Jurkat, Clone E6-1 (cell line): ENCODE data around the gene MRAP.

ENCODE experiments used
- DNase-seq: peaks from one replicate; pipeline ENCODE4 v3.0.0-alpha.2; 2011; ENCODE audit warnings: low read depth, low spot score
- H3K4me3 ChIP-seq: 2 replicates; pipeline ENCODE4 v1.5.1; 2011; ENCODE audit warnings: mild to moderate bottlenecking, low read length, control low read depth, moderate library complexity

The MRAP gene

DNA sequence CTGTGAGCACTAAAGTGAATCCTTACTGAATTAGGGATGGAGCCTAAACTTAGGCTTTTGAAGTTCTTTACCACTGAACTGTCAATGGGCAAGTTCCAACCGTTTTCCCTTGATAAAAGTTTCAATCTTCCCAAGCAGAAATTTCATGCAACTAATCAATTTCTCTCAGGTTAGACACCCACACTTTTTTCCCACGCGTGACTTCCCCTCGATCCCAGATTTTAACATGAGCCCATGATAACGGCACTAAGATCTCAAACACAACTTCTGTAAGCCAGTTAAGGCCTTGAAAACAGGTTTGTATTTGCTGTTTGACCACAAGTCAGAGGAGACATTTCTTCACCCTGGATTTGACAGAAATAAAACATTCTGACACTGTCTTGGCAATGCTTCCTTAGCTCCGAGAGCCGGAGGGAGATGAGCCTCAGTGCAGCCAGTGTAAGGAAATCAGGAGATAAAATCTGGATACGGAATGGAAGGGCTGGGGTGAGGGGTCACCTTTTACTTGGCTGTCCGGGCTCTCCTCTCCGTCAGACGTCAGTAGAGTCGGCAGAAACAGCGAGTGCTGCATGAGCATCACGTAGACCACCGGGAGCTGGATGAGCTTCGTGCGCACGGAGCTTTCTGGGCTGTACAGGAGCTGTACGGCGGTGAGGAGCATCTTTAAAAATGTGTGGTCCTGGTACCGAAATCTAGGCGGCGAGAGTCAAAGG is 39.7 kb downstream of the MRAP start:
- H3K4me3 ChIP-seq = no peak overlapping the region
- no peak for DNase-seq

DNA sequence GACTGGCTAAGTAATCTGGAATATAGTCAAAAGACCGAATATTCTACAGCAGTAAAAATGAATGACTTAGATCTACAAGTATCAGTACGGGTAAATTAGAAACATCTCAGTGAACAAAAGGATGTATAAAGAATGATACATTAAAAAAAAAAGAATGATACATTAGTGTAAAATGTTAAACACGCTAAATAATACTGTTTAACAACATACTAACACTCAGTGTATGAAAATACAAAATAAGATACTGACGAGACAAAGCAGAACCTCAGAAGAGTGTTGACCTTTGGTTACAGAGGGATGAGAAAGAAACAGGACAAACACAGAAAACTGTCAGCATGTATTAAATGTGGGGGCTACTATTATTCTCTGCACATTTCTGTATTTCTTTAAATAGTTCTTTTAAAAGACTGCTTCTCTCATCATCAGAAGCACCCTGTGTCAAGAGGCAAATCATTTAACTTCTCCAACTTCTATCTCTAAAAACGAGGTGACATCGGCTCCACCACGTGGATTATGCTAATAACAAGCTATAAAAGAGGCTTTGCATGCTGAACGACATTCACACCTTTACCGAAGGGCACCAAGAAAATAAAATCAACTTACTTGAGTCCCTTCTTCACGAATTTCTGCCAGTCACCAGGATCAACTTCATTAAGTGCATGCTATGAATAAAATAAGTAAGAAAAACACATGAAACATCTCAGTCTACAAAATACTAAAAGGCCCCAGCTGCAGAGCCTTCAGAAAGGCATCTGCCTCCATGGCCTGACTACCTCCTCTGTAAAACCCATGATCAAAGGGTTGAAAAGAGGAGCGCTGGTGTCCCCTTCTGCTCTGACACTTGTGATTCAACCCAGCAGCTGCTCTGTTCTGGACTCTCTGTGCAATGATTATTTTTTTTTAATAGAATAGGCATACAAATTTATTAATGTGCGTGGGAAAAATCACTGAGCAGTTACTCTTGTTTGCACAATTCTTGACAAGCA is 42.5 kb downstream of the MRAP start:
- no peak overlapping the region for H3K4me3 ChIP-seq
- no peak for DNase-seq

DNA sequence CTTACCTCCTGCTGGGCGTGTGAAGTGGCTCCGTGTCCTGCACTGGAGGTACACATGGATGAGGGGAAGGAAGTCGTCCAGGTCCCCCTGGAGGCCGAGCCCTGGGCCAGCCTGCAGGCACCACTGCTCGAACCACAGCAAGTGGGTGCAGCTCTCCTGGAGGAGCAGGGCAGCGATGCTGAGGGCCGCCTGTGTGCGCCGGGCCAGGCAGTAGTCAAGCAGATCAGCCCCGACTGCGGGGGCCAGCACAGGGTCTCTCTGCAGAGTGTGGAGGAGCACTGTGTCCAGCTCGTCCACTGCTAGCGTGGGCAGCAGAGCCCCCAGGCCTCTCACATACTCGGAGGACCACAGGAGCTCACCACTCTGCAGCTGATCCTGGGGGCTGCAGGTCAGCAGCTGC is 48.3 kb downstream of the MRAP start:
- no peak for DNase-seq

DNA sequence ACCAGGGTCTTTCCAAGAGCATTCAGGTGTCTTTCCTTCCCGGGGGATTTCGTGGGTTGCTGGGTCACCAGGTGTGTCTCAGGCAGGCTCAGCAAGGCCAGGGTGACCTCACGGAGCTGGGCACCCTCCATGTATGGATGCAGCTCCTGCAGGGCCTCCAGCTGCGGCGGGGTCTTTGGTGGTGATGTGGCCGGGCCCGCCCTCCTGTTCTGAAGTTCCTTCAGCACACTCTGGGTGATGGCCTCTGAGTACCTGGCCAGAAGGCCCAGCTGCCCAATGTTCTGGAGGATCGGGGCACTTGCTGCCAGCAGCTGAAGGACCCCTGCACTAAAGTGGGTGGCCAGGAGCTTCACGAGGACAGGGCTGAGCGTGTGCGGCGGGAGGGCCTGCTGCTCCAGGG is 48.7 kb downstream of the MRAP start:
- no peak overlapping the region for H3K4me3 ChIP-seq
- no peak for DNase-seq

More for the DNA sequence above, 48.3 kb downstream of the MRAP start:
- H3K4me3 ChIP-seq = no peak overlapping the region

DNA sequence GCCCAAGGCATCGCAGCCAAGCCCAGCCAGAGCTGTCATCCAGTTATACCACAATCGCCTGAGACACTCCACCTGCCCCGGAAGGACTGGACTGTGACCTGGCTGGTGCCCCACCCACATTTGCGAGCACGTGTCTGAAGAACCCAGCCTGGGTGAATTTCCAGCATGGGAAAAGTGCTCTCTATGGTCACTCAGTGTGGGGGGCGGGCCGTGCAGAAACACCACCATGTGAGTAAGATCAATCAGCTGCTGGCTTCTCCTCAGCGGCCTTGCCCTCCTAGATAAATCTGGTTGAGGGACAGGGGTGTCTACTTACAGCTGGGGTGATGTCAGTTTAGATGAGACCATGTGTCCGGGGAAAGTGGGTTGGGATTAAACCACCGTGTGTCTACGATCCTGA is 49.3 kb downstream of the MRAP start:
- H3K4me3 ChIP-seq = no peak overlapping the region

DNA sequence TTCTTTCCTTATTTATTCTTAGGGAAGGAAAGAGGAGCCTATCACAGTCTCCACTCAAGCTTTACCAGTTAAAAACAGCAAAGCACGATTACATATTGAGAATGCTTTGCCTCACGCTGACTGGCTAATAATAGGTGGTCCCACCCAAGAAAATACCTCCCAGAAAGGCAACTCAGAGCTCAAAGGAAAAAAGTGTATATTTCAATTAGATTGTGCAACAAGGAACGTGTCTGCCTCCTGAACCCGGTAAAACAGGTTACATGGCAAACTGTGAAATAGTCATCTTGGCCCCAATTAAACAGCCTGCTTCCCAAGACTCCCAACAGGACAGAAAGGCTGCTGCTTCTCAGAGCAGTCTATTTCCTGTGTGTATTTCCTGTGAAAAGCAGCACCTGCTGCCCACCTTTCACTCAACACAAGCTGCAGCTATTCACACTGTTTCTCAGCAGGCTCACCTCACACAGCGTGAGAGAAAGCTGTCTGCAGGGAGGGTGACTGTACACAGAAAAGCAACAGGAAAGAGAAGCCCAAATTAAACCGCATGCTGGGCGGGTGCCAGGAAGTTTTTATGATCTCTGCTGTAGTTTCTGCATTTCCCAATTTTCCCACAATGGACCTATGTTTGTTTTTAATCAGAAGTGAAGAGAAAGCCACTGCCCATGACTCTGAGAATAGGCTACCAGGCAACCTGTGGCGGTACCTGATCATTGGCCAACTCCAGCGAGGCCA is 50.1 kb downstream of the MRAP start:
- no peak overlapping the region for H3K4me3 ChIP-seq
- no peak for DNase-seq

More for the DNA sequence above, 49.3 kb downstream of the MRAP start:
- no peak for DNase-seq

DNA sequence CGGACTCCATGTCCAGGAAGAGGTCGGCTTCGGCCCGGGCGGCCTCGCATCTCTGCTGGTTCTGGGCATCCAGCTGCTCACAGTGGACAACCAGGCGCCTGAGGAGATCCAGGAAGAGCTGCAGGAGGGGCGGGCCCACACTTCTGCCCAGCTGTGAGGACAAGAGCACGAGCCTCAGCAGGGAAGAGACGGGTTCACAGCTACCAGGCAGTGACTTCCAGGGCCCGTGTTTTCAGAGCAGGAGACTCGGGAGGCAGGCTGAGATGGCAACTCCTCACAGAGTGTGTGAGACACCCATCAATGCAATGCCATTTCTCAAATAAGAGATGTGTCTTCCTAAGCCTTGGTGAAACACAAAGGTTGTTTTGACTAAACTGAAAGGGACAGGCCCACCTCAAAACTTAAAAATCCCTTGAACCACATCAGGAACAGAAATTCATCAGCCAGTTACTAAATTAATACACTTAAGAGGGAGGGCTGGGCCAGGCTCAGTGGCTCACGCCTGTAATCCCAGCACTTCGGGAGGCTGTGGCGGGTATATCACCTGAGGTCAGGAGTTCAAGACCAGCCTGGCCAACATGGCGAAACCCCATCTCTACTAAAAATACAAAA is 50.8 kb downstream of the MRAP start:
- no peak for DNase-seq
- no peak overlapping the region for H3K4me3 ChIP-seq

DNA sequence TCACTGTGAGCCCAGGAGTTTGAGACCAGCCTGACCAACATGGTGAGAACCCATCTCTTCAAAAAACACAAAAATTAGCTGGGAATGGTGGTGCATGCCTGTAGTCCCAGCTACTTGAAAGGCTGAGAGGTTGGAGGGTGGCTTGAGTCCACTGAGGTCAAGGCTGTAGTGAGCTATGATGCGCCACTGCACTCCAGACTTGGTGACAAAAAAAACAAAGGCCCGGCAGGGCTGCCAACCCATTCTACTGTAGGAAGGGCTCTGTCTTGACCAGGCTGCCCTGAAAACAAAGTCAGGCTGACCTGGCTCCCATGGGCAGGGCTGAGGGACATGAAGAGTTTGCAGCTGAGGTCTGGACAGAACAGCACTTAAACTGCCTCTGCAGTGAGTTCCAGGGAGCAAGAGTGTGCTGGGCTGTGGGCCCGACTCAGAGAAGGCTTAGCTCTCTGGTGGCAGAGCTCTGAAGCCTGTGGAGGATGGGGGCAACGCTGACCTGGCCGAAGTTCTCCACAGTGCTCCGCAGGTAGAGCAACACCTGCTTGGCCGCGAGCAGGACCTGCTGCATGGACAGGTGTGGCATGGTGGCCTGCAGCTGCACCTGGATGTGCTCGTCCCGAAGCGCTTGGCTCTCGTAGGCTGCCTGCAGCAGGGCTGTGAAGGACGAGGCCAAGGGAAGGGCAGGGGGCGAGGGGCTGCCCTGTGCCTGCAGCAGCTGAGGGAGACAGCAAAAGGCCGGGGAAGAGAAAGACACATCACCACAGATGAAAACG is 51.7 kb downstream of the MRAP start:
- no peak for DNase-seq
- no peak overlapping the region for H3K4me3 ChIP-seq

DNA sequence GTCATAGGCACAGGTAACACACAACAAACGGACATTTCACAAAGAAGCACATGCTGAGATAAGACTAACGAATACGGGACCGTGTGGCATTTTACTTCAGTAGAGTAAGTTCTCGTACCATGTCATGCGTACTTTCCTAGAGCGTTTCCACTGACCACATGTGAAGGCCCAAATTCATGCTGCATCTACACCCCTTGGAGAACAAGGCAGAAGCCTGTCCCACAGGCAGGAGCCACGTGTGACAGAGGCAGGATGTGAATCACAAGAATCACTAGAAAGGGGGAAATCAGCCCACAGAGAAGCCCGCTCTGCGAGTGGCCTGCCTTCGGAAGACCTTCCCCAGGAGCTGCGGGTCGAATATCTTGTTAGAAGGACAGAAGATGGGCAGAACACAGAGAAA is 52.3 kb downstream of the MRAP start:
- DNase-seq = no peak

DNA sequence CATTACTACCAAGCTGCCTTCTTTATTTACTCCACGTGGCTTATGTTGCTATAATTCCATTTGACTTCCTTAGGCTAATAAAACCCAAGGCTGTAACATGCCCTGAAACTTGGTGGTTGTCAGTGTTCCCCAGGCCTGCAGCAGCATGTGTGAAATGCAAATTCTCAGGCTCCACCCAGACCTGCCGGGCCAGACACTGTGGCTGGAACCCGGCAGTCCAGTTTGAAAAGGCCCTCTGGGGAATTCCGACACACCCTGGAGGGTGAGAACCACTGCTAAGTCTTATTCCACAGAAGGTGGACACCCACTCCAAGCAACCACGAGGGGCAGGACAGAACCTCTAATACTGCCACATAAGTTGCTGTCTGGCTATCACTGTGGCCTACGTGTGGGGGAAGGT is 52.8 kb downstream of the MRAP start:
- DNase-seq = no peak
- no peak overlapping the region for H3K4me3 ChIP-seq

More for the DNA sequence above, 52.3 kb downstream of the MRAP start:
- no peak overlapping the region for H3K4me3 ChIP-seq

DNA sequence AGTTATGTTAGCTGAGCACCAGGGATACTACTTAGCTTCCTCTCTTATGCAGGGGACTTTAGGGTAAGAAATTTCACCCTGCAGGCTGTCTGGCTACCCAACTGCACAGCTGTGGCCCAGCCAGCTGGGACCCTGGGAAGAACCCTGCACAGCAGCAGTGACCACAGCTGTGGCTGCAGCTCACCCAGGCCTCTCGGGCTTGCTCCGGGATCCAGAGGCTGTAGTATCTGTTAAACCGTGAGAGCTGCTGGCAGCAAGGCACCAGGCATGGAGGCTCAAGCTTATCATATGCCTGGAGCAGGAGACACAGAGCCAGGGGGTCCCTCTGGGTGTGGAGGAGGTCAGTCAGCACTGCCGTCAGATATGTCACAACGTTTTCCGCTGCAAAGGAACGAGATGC is 53.9 kb downstream of the MRAP start:
- no peak overlapping the region for H3K4me3 ChIP-seq
- DNase-seq = no peak

DNA sequence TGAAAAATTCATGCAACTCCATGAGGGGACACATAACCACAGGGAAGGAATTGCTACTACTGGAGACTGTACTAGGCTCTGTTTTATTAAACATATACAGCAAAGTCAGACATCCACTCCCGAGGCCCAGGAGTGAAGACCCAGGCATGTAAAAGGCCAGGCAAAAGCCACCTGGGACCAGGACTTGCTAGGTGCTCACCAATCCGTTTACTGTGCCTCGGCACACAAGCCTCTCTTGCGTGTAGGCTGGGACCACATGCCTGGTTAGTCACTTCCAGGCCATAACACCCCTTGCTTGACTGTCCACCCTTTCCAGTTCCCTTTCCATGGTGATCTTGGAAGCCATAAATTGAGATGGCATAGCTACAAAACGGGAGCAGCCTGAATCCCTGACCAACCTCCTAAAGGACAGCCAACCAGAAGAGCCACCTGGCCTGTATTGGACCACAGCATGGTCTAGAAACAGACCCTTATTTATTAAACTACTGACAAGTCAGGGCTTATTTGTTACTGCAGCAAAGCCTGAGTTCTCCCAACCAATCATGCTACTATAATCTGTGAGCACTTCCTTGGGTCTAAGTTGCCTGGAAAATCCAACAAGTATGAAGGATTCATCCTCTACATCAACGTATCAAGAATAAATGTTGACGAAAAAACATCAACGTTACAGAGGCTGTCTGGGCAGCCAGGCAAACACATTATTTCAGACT is 54.5 kb downstream of the MRAP start:
- H3K4me3 ChIP-seq = no peak overlapping the region
- no peak for DNase-seq

DNA sequence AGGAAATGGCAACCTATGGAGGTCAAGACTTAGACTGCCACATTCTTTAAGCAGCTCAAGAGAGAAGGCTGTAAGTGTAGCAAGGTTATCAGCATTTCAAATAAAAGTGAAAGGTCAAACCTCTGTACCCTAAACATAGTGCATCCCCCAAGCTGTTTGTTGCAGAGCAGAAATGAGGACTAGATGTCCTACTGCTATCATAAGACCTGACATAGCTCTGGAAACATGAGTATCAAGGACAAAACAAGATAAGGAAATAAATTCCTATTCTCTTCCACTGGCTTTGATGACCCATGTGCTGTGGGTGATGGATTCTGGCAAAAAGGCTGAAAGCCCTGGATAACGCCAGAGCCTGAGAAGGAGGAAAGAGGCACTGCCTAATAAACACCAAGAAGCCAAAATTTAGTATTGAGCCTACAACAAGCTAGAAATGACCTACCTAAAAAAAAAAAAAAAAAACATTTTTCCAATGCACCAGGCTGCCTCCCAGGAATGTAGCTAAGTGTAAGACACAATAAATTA is 58.3 kb downstream of the MRAP start:
- DNase-seq = no peak
- no peak overlapping the region for H3K4me3 ChIP-seq

DNA sequence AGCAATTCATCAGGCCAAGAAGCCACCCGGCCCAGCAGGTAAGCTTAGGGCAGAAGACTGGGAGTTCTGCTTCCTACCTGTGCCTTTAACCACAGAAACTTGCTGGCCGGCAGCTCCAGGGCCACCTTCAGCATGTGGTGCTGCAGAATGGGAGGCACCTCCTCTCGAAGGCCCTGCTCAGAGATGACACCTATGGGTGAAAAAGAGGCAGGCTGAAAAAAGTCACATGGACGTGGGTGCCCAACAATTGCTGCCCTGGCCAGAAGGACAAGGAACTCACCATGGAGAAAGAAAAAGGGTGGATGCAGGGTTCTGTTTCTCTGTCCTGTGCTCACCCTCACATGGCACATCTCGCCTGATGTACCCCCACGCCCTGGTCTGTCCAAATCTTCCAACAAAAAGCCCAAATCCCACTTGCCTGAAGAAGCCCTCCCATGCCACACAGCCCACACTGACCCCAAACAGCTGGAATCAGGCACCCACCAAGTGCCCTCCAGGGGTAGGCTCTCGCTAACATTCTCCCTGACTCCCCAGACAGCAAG is 61.1 kb downstream of the MRAP start:
- no peak overlapping the region for H3K4me3 ChIP-seq
- DNase-seq = no peak

DNA sequence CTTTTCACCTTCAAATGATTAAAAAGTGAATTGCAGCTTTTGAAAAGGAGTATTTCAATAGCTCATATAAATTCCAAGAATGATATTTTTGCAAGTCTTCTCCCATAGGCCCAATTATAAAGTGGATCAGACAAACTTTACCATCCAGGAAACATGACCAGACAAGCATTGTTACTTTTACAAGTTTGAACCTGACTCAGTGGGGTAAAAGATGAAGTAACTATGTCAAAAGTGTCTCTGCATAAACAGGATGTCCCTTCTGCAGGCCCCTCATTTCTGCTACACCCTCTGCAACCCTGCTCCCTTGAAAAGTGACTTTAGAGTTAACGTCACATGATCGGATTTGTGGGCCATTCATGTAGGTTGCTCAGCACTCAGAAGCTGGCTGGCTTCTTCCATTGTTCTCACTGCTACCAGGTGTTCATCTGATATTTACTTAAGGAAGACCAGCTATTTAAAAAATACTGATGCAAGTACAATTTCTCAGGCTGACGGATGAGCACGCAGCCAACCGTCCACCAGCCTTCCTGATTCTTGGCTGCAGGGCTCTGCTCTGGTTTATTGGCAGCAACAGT is 61.8 kb downstream of the MRAP start:
- H3K4me3 ChIP-seq = no peak overlapping the region
- no peak for DNase-seq
